WTC11 (cell line): ENCODE measurements around the gene ADARB2. TPM values are rescaled to one million over a fixed set of nuclear protein-coding genes. Genes with fewer than 3 reads are reported as not detected.

Source experiments
- ATAC-seq: fragments of 200-7000 bp; cut with Tn5 transposase; 2 replicates; pipeline ENCODE4 v1.10.0; 2021; ENCODE audit warnings: mild to moderate bottlenecking, moderate library complexity
- CTCF ChIA-PET: fragments of 300-600 bp; sonication (Branson Sonifier 250); formaldehyde crosslinking; loops from one replicate; lab custom pipeline; 2021; ENCODE audit warnings: antibody characterized with exemption; lab: Charles Lee
- POLR2A ChIA-PET: fragments of 350-600 bp; sonication (Branson Sonifier 250); formaldehyde crosslinking; loops from one replicate; lab custom pipeline; 2021; ENCODE audit warnings: antibody characterized with exemption; lab: Charles Lee
- DNase-seq: peaks from one replicate; pipeline ENCODE4 v3.0.0; 2021; ENCODE audit warnings: low spot score
- H3K27ac Mint-ChIP-seq: 2 replicates; pipeline ENCODE4 v1.8.0; 2021; ENCODE audit warnings: mixed read lengths
- H3K27me3 Mint-ChIP-seq: 2 replicates; pipeline ENCODE4 v1.8.0; 2021; ENCODE audit warnings: low read depth, mild to moderate bottlenecking, moderate library complexity, mixed read lengths
- H3K36me3 Mint-ChIP-seq: 2 replicates; pipeline ENCODE4 v1.8.0; 2021; ENCODE audit warnings: mixed read lengths
- H3K4me1 Mint-ChIP-seq: 2 replicates; pipeline ENCODE4 v1.8.0; 2022; ENCODE audit warnings: mixed read lengths
- H3K4me3 Mint-ChIP-seq: 2 replicates; pipeline ENCODE4 v1.8.0; 2021; ENCODE audit warnings: mild to moderate bottlenecking, moderate library complexity, mixed read lengths
- H3K9me3 Mint-ChIP-seq: 2 replicates; pipeline ENCODE4 v1.8.0; 2021; ENCODE audit warnings: mixed read lengths
- CREM ChIP-seq: sonication (generic); formaldehyde crosslinking; IDR thresholded peaks from 2 replicates; pipeline ENCODE4 v1.8.1; 2022; ENCODE audit warnings: mild to moderate bottlenecking, missing genetic modification reagents, moderate library complexity
- FOXK1 ChIP-seq: sonication (generic); formaldehyde crosslinking; IDR thresholded peaks from 2 replicates; pipeline ENCODE4 v1.8.0; 2022; ENCODE audit warnings: mild to moderate bottlenecking, moderate library complexity, missing genetic modification reagents
- IRF2 ChIP-seq: sonication (generic); formaldehyde crosslinking; IDR thresholded peaks from 2 replicates; pipeline ENCODE4 v1.8.0; 2022; ENCODE audit warnings: low read depth, missing genetic modification reagents, borderline replicate concordance
- MXD4 ChIP-seq: fragments of 250-450 bp; sonication (Bioruptor Pico); IDR thresholded peaks from 2 replicates; pipeline ENCODE4 v1.8.0; 2021; ENCODE audit warnings: mild to moderate bottlenecking, moderate library complexity, borderline replicate concordance
- NFE2L1 ChIP-seq: sonication (generic); formaldehyde crosslinking; IDR thresholded peaks from 2 replicates; pipeline ENCODE4 v1.8.1; 2023; ENCODE audit warnings: missing genetic modification reagents
- SP1 ChIP-seq: sonication (generic); formaldehyde crosslinking; conservative IDR thresholded peaks from 2 replicates; pipeline ENCODE4 v1.8.1; 2022; ENCODE audit warnings: missing genetic modification reagents
- TCF7 ChIP-seq: sonication (generic); formaldehyde crosslinking; IDR thresholded peaks from 2 replicates; pipeline ENCODE4 v1.8.0; 2022; ENCODE audit warnings: mild to moderate bottlenecking, low read depth, missing genetic modification reagents, moderate library complexity
- ZNF219 ChIP-seq: sonication (generic); formaldehyde crosslinking; IDR thresholded peaks from 2 replicates; pipeline ENCODE4 v1.8.0; 2023; ENCODE audit warnings: missing genetic modification reagents, mild to moderate bottlenecking, borderline replicate concordance
- ZNF317 ChIP-seq: sonication (generic); formaldehyde crosslinking; IDR thresholded peaks from 2 replicates; pipeline ENCODE4 v1.8.1; 2023; ENCODE audit warnings: low read depth, mild to moderate bottlenecking, moderate library complexity, missing genetic modification reagents, borderline replicate concordance
- total RNA-seq: library from RNA; stranded (reverse); gene quantifications from 3 replicates; pipeline ENCODE4 v1.2.3, GENCODE V29; 2021
- TF ChIP-seq, protein P1 (sequence below): fragments of 250-450 bp; sonication (Bioruptor Pico); IDR thresholded peaks from 2 replicates; pipeline ENCODE4 v1.9.0; 2021; ENCODE audit warnings: mild to moderate bottlenecking
- TF ChIP-seq, protein P2 (sequence below): sonication (generic); formaldehyde crosslinking; IDR thresholded peaks from 2 replicates; pipeline ENCODE4 v1.8.1; 2023; ENCODE audit warnings: mild to moderate bottlenecking, missing genetic modification reagents, moderate library complexity
- TF ChIP-seq, protein P3 (sequence below): sonication (generic); formaldehyde crosslinking; IDR thresholded peaks from 2 replicates; pipeline ENCODE4 v1.8.1; 2023; ENCODE audit warnings: mild to moderate bottlenecking, missing genetic modification reagents
- TF ChIP-seq, protein P4 (sequence below): sonication (generic); formaldehyde crosslinking; IDR thresholded peaks from 2 replicates; pipeline ENCODE4 v1.8.0; 2022; ENCODE audit warnings: missing genetic modification reagents
- TF ChIP-seq, protein P5 (sequence below): fragments of 250-450 bp; sonication (Bioruptor Pico); IDR thresholded peaks from 2 replicates; pipeline ENCODE4 v1.9.0; 2021; ENCODE audit warnings: moderate library complexity, mild to moderate bottlenecking, inconsistent platforms, borderline replicate concordance
- TF ChIP-seq, protein P6 (sequence below): fragments of 250-450 bp; sonication (Bioruptor Pico); IDR thresholded peaks from 2 replicates; pipeline ENCODE4 v1.9.0; 2021; ENCODE audit warnings: mild to moderate bottlenecking

ADARB2 gene
- total RNA-seq, 1 experiment from 2014 or later, result 3.7 TPM

DNA sequence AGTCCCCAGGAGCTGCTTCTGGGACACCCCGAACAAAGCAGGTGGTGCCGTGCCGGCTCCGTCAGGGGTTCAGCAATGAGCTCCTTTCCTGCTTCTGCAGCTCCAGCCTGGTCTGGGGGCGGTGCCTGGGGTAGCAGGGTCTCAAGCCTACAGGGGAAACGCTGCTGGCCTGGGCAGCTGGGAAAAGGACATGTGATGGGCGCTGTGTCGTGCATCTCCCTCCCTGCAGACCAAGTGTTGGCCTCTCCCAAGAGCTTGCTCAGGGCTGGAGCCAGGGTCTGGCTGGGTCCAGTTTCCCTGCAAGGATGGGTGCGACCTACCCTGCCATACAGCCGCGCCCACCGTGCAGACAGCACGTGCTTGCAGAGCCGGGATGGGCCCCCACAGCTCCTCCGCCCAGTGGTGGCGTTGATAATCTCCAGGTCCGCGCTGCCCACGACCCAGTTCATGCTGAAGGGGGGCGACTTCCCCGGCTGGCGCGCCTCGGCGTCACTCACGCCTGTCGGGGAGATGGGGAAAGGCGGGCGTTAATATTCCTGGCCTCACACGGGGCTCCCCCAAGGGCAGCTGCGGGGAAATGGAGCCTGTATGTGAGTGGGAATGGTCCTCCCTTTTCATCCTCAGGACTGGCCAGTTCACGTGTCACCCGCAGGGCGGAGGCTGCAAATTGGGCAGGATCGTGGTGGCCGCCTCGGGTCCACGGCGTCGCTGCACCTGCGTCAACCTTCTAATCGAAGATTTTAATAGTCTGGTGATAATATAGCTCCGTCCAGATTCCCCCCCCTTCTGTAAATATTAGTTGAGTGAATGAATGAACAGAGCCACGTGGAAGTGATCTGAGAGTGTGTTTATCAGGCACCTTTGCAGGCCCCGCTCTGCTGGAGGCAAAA lies 552.5 kb downstream of the ADARB2 start:
- H3K9me3 Mint-ChIP-seq, result no peaks in the 10 kb centered on the region
- CTCF ChIA-PET, result interaction anchor here (0.7 to 2.7 kb wide), 5 partner anchors 10 to 184 kb away, joined by 3 to 10 read pairs (median 7); no protein-coding TSS in a partner anchor
- H3K27ac Mint-ChIP-seq, result no peak overlapping the region
- peaks cover 4% of the 10 kb centered on the region; the same call in 1 of the 2 replicates for H3K27me3 Mint-ChIP-seq
- no peaks in the 10 kb centered on the region for H3K36me3 Mint-ChIP-seq
- no peak overlapping the region for H3K4me3 Mint-ChIP-seq
- no peak for TF ChIP-seq ZNF317 (CRISPR knock-in tag)
- TF ChIP-seq, protein P1, sequence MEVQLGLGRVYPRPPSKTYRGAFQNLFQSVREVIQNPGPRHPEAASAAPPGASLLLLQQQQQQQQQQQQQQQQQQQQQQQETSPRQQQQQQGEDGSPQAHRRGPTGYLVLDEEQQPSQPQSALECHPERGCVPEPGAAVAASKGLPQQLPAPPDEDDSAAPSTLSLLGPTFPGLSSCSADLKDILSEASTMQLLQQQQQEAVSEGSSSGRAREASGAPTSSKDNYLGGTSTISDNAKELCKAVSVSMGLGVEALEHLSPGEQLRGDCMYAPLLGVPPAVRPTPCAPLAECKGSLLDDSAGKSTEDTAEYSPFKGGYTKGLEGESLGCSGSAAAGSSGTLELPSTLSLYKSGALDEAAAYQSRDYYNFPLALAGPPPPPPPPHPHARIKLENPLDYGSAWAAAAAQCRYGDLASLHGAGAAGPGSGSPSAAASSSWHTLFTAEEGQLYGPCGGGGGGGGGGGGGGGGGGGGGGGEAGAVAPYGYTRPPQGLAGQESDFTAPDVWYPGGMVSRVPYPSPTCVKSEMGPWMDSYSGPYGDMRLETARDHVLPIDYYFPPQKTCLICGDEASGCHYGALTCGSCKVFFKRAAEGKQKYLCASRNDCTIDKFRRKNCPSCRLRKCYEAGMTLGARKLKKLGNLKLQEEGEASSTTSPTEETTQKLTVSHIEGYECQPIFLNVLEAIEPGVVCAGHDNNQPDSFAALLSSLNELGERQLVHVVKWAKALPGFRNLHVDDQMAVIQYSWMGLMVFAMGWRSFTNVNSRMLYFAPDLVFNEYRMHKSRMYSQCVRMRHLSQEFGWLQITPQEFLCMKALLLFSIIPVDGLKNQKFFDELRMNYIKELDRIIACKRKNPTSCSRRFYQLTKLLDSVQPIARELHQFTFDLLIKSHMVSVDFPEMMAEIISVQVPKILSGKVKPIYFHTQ, result no peak
- TF ChIP-seq, protein P2, sequence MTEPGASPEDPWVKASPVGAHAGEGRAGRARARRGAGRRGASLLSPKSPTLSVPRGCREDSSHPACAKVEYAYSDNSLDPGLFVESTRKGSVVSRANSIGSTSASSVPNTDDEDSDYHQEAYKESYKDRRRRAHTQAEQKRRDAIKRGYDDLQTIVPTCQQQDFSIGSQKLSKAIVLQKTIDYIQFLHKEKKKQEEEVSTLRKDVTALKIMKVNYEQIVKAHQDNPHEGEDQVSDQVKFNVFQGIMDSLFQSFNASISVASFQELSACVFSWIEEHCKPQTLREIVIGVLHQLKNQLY, result no peak
- no peak for TF ChIP-seq SP1
- no peak for TF ChIP-seq MXD4
- TF ChIP-seq IRF2 (CRISPR knock-in tag), result no peak
- no peak for TF ChIP-seq CREM (CRISPR knock-in tag)
- no peak for TF ChIP-seq FOXK1 (CRISPR knock-in tag)
- no peak for TF ChIP-seq ZNF219
- TF ChIP-seq, protein P3, sequence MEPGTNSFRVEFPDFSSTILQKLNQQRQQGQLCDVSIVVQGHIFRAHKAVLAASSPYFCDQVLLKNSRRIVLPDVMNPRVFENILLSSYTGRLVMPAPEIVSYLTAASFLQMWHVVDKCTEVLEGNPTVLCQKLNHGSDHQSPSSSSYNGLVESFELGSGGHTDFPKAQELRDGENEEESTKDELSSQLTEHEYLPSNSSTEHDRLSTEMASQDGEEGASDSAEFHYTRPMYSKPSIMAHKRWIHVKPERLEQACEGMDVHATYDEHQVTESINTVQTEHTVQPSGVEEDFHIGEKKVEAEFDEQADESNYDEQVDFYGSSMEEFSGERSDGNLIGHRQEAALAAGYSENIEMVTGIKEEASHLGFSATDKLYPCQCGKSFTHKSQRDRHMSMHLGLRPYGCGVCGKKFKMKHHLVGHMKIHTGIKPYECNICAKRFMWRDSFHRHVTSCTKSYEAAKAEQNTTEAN (CRISPR knock-in tag), result no peak
- no peak for TF ChIP-seq TCF7
- TF ChIP-seq, protein P4, sequence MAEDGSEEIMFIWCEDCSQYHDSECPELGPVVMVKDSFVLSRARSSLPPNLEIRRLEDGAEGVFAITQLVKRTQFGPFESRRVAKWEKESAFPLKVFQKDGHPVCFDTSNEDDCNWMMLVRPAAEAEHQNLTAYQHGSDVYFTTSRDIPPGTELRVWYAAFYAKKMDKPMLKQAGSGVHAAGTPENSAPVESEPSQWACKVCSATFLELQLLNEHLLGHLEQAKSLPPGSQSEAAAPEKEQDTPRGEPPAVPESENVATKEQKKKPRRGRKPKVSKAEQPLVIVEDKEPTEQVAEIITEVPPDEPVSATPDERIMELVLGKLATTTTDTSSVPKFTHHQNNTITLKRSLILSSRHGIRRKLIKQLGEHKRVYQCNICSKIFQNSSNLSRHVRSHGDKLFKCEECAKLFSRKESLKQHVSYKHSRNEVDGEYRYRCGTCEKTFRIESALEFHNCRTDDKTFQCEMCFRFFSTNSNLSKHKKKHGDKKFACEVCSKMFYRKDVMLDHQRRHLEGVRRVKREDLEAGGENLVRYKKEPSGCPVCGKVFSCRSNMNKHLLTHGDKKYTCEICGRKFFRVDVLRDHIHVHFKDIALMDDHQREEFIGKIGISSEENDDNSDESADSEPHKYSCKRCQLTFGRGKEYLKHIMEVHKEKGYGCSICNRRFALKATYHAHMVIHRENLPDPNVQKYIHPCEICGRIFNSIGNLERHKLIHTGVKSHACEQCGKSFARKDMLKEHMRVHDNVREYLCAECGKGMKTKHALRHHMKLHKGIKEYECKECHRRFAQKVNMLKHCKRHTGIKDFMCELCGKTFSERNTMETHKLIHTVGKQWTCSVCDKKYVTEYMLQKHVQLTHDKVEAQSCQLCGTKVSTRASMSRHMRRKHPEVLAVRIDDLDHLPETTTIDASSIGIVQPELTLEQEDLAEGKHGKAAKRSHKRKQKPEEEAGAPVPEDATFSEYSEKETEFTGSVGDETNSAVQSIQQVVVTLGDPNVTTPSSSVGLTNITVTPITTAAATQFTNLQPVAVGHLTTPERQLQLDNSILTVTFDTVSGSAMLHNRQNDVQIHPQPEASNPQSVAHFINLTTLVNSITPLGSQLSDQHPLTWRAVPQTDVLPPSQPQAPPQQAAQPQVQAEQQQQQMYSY (CRISPR knock-in tag), result no peak
- TF ChIP-seq, protein P5, sequence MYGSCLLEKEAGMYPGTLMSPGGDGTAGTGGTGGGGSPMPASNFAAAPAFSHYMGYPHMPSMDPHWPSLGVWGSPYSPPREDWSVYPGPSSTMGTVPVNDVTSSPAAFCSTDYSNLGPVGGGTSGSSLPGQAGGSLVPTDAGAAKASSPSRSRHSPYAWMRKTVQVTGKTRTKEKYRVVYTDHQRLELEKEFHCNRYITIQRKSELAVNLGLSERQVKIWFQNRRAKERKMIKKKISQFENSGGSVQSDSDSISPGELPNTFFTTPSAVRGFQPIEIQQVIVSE (CRISPR knock-in tag), result no peak
- TF ChIP-seq NFE2L1 (CRISPR knock-in tag), result no peak
- TF ChIP-seq, protein P6, sequence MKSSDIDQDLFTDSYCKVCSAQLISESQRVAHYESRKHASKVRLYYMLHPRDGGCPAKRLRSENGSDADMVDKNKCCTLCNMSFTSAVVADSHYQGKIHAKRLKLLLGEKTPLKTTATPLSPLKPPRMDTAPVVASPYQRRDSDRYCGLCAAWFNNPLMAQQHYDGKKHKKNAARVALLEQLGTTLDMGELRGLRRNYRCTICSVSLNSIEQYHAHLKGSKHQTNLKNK (CRISPR knock-in tag), result no peak
- peak; percentile 13 for DNase-seq
- POLR2A ChIA-PET, result no interaction called here
- peak; percentile 23; the same call in 1 of the 2 replicates for ATAC-seq
- H3K4me1 Mint-ChIP-seq, result peaks cover 11% of the 10 kb centered on the region
